NCI-H1105 (cell line): Measurements from ENCODE around the gene FAM32A.

Source experiments
- DNase-seq: peaks from one replicate; lab custom pipeline; 2025; lab: John Stamatoyannopoulos, UW

Gene FAM32A

GRCh38 chr19:16202320-16203255 is 17.4 kb downstream of the FAM32A start:
- DNase-seq: no peak

- no peak for DNase-seq
These were observed 18.2 kb downstream of the FAM32A start for GRCh38 chr19:16203256-16204004.

- no peak for DNase-seq
These were observed 18.7 kb downstream of the FAM32A start for GRCh38 chr19:16204005-16204294.

GRCh38 chr19:16205205-16206045 is 20.2 kb downstream of the FAM32A start:
- DNase-seq: no peak

- no peak for DNase-seq
These were observed 20.9 kb downstream of the FAM32A start for GRCh38 chr19:16206046-16206605.

GRCh38 chr19:16206637-16207036 is 21.4 kb downstream of the FAM32A start:
- DNase-seq: no peak

GRCh38 chr19:16207063-16207462 is 21.9 kb downstream of the FAM32A start:
- no peak for DNase-seq

- no peak for DNase-seq
These were observed 22.3 kb downstream of the FAM32A start for GRCh38 chr19:16207490-16208025.

GRCh38 chr19:16208064-16208759 is 23.0 kb downstream of the FAM32A start:
- no peak for DNase-seq

- no peak for DNase-seq
These were observed 23.8 kb downstream of the FAM32A start for GRCh38 chr19:16208847-16209665.

GRCh38 chr19:16210168-16210567 is 25.0 kb downstream of the FAM32A start:
- no peak for DNase-seq

GRCh38 chr19:16213076-16213475 is 27.9 kb downstream of the FAM32A start:
- no peak for DNase-seq

- DNase-seq: no peak
These were observed 31.8 kb downstream of the FAM32A start for GRCh38 chr19:16216744-16217670.

- DNase-seq: no peak
These were observed 32.7 kb downstream of the FAM32A start for GRCh38 chr19:16217716-16218451.

- no peak for DNase-seq
These were observed 33.6 kb downstream of the FAM32A start for GRCh38 chr19:16218851-16219250.

- no peak for DNase-seq
These were observed 37.6 kb downstream of the FAM32A start for GRCh38 chr19:16222806-16223205.

- DNase-seq: no peak
These were observed 38.5 kb downstream of the FAM32A start for GRCh38 chr19:16223746-16224145.

- DNase-seq: no peak
These were observed 39.3 kb downstream of the FAM32A start for GRCh38 chr19:16224293-16225045.
